Panc1 (cell line): ENCODE measurements around the gene SVBP. TPM values are rescaled to one million over a fixed set of nuclear protein-coding genes. Genes with fewer than 3 reads are reported as not detected.

Experiments
- ATAC-seq: fragments of 200-7000 bp; cut with Tn5 transposase; 2 replicates; pipeline ENCODE4 v1.9.1; 2020; ENCODE audit warnings: mild to moderate bottlenecking, moderate library complexity
- BruUV-seq: library from RNA; stranded (reverse); fragments of 400-500 nt; replicated peaks from 2 replicates; lab custom pipeline; 2021; lab: Mats Ljungman, UMichigan
- CTCF ChIA-PET: fragments of 300-600 bp; sonication (Branson Sonifier 250); formaldehyde crosslinking; loops from one replicate; lab custom pipeline; 2022; ENCODE audit warnings: antibody characterized with exemption; lab: Charles Lee
- POLR2A ChIA-PET: fragments of 300-600 bp; sonication (Branson Sonifier 250); formaldehyde crosslinking; loops from one replicate; lab custom pipeline; 2022; ENCODE audit warnings: antibody characterized with exemption; lab: Charles Lee
- DNase-seq: peaks from one replicate; pipeline ENCODE4 v3.0.0-alpha.2; 2010; ENCODE audit warnings: low read depth, low spot score
- H3K27ac ChIP-seq: 2 replicates; pipeline ENCODE4 v1.5.1; 2011; ENCODE audit warnings: mild to moderate bottlenecking, low read length, inconsistent platforms
- H3K27me3 ChIP-seq: fragments of 200-500 bp; sonication (Bioruptor generic); 2 replicates; pipeline ENCODE4 v1.6.0; 2014; ENCODE audit warnings: low read length, inconsistent platforms; ENCODE audit not compliant: control insufficient read depth, insufficient read depth
- H3K36me3 ChIP-seq: fragments of 200-500 bp; sonication (Bioruptor generic); 2 replicates; pipeline ENCODE4 v1.5.1; 2014; ENCODE audit warnings: inconsistent platforms, mild to moderate bottlenecking, low read length, moderate library complexity; ENCODE audit not compliant: control insufficient read depth, insufficient read depth
- H3K4me1 ChIP-seq: 2 replicates; pipeline ENCODE4 v1.5.1; 2011; ENCODE audit warnings: inconsistent platforms, mild to moderate bottlenecking, low read length, moderate library complexity; ENCODE audit not compliant: control insufficient read depth, insufficient read depth
- H3K4me3 ChIP-seq, 2 experiments: 2 replicates each; pipeline ENCODE4 v1.5.1; 2011 to 2012; ENCODE audit warnings: low read depth in 2 of 2, low read length in 2 of 2, mild to moderate bottlenecking in 2 of 2, inconsistent platforms in 1 of 2, moderate library complexity in 1 of 2
- H3K9me3 ChIP-seq: fragments of 200-500 bp; sonication (Bioruptor generic); 2 replicates; pipeline ENCODE4 v1.5.1; 2014; ENCODE audit warnings: low read depth, mild to moderate bottlenecking, inconsistent platforms, low read length, moderate library complexity; ENCODE audit not compliant: control insufficient read depth, insufficient read depth
- POLR2AphosphoS5 ChIP-seq: IDR thresholded peaks from 2 replicates; pipeline ENCODE4 v1.6.1; 2012; ENCODE audit warnings: mild to moderate bottlenecking, low read depth, low read length, moderate library complexity
- SIN3A ChIP-seq: IDR thresholded peaks from 2 replicates; pipeline ENCODE4 v1.6.1; 2012; ENCODE audit warnings: low read depth, mild to moderate bottlenecking, low read length, moderate library complexity, borderline replicate concordance; ENCODE audit not compliant: insufficient read depth
- TCF7L2 ChIP-seq: IDR thresholded peaks from 2 replicates; pipeline ENCODE4 v1.6.1; 2011; ENCODE audit warnings: mild to moderate bottlenecking, low read depth, low read length, inconsistent platforms
- in situ Hi-C: cut with HindIII; loops from 2 replicates; pipeline ENCODE4 v1.10.0; 2016; ENCODE audit warnings: low sequenced_read_pairs, low pct_unique_long_range_greater_than_20kb
- intact Hi-C: fragments of 100-400 bp; cut with micrococcal nuclease; formaldehyde crosslinking; loops from one replicate; pipeline ENCODE4 v1.10.0; 2022; ENCODE audit not compliant: unreplicated experiment
- total RNA-seq: library from RNA; stranded (reverse); gene quantifications from one replicate; pipeline ENCODE4 v1.2.1, GENCODE V29; 2021; ENCODE audit not compliant: unreplicated experiment
- TF ChIP-seq, protein P1 (sequence below), 2 experiments: IDR thresholded peaks; 2 replicates each; pipeline ENCODE4 v1.6.1; 2011 to 2012; ENCODE audit warnings: low read depth in 2 of 2, control low read depth in 1 of 2, low read length in 1 of 2, mild to moderate bottlenecking in 1 of 2, moderate library complexity in 1 of 2; ENCODE audit not compliant: insufficient read depth in 1 of 2
- TF ChIP-seq, protein P2 (sequence below): fragments of 450-650 bp; IDR thresholded peaks from 2 replicates; pipeline ENCODE4 v1.5.1; 2017; ENCODE audit warnings: mild to moderate bottlenecking

Gene SVBP
- total RNA-seq, 1 experiment from 2014 or later, result 21.2 TPM

DNA sequence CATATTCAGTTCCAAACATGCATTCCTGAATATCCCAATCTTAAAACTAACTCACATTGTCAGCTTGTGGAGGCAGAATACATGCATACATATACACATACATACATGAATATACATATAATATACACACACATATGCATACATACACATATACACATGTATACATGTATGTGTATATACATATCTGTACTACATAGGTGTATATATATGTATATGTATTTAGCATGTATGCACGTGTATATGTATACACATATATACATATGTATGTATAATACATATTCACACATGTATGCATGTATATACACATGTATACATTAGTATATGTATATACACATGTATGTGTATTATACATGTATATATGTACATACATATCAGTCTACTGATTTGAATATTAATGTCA lies 28.0 kb upstream of the SVBP start:
- ATAC-seq, result no peak
- H3K9me3 ChIP-seq, result peaks cover under 1% of the 10 kb centered on the region; the same call in 1 of the 2 replicates
- no TSS peak for BruUV-seq
- POLR2A ChIA-PET, result no interaction called here
- no peaks in the 10 kb centered on the region for H3K36me3 ChIP-seq
- intact Hi-C loops, result no loop called here
- peaks cover 5% of the 10 kb centered on the region for H3K4me1 ChIP-seq
- in situ Hi-C loops, result no loop called here
- H3K4me3 ChIP-seq, result no peak overlapping the region
- no peak for DNase-seq
- TF ChIP-seq, protein P1, sequence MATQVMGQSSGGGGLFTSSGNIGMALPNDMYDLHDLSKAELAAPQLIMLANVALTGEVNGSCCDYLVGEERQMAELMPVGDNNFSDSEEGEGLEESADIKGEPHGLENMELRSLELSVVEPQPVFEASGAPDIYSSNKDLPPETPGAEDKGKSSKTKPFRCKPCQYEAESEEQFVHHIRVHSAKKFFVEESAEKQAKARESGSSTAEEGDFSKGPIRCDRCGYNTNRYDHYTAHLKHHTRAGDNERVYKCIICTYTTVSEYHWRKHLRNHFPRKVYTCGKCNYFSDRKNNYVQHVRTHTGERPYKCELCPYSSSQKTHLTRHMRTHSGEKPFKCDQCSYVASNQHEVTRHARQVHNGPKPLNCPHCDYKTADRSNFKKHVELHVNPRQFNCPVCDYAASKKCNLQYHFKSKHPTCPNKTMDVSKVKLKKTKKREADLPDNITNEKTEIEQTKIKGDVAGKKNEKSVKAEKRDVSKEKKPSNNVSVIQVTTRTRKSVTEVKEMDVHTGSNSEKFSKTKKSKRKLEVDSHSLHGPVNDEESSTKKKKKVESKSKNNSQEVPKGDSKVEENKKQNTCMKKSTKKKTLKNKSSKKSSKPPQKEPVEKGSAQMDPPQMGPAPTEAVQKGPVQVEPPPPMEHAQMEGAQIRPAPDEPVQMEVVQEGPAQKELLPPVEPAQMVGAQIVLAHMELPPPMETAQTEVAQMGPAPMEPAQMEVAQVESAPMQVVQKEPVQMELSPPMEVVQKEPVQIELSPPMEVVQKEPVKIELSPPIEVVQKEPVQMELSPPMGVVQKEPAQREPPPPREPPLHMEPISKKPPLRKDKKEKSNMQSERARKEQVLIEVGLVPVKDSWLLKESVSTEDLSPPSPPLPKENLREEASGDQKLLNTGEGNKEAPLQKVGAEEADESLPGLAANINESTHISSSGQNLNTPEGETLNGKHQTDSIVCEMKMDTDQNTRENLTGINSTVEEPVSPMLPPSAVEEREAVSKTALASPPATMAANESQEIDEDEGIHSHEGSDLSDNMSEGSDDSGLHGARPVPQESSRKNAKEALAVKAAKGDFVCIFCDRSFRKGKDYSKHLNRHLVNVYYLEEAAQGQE (IDR thresholded peaks at IDR 0.05; ENCODE audit: insufficient read depth in 1 of 2, low read depth in 2 of 2, low read length in 1 of 2), result no peak
- TF ChIP-seq POLR2AphosphoS5 (no peak), SIN3A (no peak), TCF7L2 (no peak)
- TF ChIP-seq, protein P2, sequence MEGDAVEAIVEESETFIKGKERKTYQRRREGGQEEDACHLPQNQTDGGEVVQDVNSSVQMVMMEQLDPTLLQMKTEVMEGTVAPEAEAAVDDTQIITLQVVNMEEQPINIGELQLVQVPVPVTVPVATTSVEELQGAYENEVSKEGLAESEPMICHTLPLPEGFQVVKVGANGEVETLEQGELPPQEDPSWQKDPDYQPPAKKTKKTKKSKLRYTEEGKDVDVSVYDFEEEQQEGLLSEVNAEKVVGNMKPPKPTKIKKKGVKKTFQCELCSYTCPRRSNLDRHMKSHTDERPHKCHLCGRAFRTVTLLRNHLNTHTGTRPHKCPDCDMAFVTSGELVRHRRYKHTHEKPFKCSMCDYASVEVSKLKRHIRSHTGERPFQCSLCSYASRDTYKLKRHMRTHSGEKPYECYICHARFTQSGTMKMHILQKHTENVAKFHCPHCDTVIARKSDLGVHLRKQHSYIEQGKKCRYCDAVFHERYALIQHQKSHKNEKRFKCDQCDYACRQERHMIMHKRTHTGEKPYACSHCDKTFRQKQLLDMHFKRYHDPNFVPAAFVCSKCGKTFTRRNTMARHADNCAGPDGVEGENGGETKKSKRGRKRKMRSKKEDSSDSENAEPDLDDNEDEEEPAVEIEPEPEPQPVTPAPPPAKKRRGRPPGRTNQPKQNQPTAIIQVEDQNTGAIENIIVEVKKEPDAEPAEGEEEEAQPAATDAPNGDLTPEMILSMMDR, result no peak
- no peak overlapping the region for H3K27ac ChIP-seq
- CTCF ChIA-PET, result no interaction called here
- H3K27me3 ChIP-seq, result no peaks in the 10 kb centered on the region

DNA sequence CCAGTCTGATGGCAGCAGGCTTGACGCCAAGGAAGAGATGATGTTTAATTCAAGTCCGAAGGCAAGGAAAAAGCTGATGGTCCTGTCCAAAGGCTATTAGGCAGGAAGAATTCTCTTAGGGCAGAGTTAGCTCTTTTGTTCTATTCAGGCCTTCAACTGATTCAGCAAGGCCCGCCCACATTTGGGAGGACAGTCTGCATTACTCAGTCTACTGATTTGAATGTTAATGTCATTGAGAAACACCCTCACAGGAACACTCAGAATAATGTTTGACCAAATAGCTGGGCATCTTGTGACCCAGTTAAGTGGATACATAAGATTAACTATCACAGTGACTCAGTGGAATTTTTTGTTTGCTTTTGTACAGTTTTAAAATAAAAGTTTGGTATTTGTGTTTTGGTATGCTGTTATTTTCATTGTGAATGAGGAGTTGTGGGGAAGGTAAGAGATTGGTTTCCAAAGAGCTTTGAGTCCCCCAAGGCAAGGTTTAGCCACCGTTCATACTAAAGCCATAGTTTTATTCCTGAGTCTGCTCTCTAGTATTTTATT lies 27.5 kb upstream of the SVBP start:
- H3K4me3 ChIP-seq, result no peak overlapping the region
- TF ChIP-seq TCF7L2 (no peak), POLR2AphosphoS5 (no peak), SIN3A (no peak)
- TF ChIP-seq, protein P1 (IDR thresholded peaks at IDR 0.05; ENCODE audit: insufficient read depth in 1 of 2, low read depth in 2 of 2, low read length in 1 of 2), result no peak
- TF ChIP-seq, protein P2, result no peak
- in situ Hi-C loops (no loop called here), intact Hi-C loops (no loop called here)
- H3K9me3 ChIP-seq, result no peaks in the 10 kb centered on the region
- BruUV-seq, result no TSS peak
- ChIA-PET POLR2A (no interaction called here), CTCF (interaction anchor here (0.9 kb wide), 1 partner anchor 87 kb away, joined by 3 read pairs; no protein-coding TSS in a partner anchor)
- no peaks in the 10 kb centered on the region for H3K27me3 ChIP-seq
- ATAC-seq (no peak), DNase-seq (no peak)
- H3K27ac ChIP-seq, result no peak overlapping the region
- H3K36me3 ChIP-seq, result no peaks in the 10 kb centered on the region
- H3K4me1 ChIP-seq, result peaks cover 5% of the 10 kb centered on the region
